Activated CD4-positive, alpha-beta T cell treated with anti-CD3 and anti-CD28 coated beads for 48 hours (primary cell): Measurements from ENCODE around the gene FLII.

ENCODE experiments used
- DNase-seq: peaks from one replicate; pipeline ENCODE4 v3.0.0-alpha.2; 2020

Gene FLII

DNA sequence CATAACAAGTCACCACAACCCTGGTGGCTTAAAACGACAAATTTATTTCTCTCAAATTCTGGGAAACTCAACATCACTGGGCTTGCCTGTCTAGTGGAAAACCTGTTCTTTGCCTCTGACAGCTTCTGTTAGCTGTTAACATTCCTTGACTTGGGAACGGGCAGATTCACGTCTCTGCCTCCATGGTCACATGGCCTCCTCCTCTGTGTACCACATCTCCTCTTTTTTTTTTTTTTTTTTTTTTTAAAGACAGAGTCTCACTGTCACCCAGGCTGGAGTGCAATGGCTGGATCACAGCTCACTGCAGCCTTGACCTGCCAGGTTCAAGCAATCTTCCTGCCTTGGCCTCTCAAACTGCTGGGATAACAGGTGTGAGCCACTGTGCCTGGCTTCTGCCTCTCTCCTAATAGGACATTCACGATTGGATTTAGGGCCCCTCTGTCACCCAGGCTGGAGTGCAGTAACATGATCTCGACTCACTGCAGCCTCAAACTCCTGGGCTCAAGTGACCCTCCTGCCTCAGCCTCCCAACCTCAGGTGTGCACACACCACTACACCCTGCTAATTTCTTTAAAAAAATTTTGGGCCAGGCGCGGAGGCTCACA lies 44.8 kb downstream of the FLII start:
- no peak for DNase-seq

DNA sequence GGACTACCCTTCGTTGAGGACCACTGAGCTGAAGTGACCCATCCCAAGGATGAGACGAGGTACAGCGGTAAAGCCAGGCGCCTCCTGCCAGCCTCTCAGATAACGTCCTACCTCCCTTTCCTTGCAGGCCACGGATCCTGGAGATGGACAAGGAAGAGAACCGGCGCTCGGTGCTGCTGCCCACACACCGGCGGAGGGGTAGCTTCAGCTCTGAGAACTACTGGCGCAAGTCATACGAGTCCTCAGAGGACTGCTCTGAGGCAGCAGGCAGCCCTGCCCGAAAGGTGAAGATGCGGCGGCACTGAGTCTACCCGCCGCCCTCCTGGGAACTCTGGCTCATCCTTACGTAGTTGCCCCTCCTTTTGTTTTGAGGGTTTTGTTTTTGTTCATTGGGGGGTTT lies 50.4 kb downstream of the FLII start:
- DNase-seq, result no peak

DNA sequence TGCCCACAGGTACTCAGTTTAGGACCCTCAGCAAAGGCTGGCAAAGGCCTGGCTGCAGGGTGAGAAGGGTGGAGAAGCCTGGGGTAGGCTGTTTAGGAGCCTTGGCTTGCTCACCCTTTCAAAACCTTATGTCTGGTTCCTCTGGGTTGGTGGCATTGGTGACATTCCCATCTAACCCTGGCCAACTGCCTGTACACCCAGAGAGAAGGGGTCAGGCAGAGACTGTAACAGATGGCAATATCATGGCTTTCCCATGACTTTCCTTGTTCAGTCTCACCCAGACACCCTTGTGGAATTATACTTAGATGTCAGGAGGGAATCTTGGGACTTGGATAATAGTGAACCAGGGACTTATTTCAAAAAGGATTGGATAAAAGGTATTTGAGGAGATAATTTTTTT lies 51.6 kb downstream of the FLII start:
- no peak for DNase-seq

DNA sequence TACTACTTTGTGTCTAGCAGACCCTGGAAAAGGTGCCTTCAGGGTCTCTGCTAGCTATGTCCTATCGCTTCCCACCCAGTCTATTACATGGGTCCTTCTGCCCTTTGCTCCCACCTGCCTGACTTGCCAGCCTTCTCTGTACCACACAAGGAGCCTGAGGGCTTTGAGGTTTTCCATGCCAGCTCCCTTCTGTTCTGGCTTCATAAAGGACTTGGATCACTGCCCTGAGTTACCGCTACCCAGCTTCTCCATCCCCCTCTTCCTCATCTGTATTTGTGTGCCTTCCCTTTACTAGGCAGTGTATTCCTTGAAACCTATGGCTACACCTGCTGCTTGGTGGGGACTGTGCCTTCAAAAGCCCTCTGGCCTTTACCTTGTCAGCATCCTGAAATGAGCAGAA lies 52.7 kb downstream of the FLII start:
- no peak for DNase-seq

DNA sequence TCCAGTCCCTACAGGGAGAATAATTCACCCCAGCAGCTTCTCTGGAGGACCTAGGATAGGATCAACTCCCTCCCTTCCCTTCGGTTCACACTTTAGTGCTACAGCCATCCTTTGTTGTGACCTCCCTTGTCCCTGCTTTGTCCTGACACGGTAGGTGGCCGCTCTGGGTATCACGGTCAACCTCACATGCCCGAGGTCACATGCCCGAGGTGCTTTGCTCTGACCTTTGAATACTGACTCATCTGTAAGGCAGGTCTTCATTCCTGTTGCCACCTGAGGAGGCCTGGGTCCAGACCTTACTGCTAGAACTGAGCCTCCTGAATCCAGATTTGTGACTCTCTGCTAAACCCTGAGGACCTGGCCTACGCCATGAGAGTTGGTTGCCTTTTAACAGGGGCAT lies 55.2 kb downstream of the FLII start:
- DNase-seq, result no peak

DNA sequence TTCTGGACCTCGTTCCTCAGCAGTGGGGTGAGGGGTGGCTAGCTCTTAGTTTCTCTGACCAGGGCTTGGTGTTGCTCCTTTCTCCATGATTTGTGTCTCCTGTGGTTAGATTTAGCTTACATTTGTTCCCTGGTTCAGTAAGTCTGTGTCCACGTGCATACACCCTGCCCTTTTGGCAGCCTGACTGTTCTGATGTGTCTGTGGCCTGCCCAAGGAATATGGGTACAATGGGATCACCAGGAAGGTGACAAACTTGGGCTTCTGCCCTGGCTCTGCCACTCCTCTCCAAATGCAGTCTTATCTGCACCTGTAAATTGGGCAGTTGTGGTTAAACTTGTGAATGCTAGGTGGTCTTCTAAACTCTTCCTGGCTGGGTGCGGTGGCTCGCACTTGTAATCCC lies 57.4 kb downstream of the FLII start:
- no peak for DNase-seq

DNA sequence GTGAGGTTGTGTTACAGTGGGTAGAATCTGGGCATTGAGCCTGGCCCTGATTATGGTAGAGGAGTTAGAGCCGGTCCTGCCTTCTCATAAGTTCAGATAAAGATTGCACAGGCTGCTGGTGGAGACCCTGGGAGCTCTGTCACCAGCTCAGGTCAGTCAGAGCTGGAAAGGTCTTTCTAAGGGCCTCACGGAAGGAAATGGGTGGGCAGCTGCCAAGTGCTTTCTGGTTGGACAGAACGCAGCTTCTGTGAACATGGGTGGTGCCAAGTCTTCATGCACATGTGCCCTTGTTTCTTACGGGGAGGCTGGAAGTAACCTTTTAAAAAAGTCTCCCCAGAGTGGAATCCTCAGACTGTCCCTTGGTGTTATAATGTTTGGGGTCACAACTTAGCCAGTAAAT lies 60.0 kb downstream of the FLII start:
- no peak for DNase-seq

DNA sequence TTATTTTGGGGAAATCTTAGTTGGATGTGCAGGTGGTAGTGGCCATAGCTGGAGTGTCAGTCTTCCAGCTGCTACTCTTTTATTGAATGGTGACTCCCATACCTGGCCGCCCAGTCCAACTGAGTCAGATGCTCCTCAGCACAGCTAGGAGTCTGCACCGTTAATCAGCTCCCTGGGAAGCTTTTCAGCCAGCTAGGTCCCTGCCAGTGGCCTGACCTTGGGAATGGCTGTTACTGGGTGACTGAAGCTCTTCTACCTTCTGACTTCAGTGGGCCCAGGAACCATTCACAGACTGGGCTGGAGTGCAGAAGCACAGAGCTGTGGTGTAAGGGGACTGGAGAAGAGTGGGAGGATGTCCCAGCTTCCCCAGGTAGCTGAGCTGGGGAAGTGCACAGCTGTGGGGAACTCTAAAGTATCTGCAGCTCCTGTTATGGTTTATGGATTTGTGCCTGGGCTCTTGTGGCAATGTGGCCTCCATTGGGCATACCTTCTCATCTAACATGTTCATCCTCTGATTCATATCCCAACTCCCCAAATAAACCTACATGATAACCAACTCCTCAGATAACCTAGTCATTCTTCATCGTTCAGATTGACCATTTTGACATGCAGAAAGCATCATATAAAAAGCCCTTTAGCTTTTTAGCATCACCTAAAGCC lies 60.9 kb downstream of the FLII start:
- no peak for DNase-seq

DNA sequence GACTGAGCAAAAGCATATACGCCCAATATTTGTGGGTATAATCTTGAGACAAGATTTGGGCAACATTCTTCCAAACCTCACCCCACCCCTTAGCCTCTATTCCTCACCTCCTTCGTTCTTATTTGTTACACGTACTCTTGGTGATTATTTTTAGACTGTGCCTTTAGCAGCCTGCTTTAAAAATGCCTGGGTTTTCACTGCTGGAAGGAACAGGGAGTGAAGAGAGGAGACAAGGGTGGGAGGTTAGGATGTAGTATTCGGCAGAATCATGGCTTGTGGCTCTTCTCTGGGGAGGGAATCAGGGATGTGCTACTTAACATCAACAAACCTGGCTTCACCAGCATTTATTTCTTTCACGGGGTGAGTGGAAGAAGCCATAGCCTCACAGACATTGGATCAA lies 63.3 kb downstream of the FLII start:
- DNase-seq, result no peak
